HPDE6-E6E7 (cell line): ENCODE results near the gene PRKG1.
"Not testable (repeated sequence)": the region's sequence is repeated elsewhere in the genome, so short reads cannot be mapped to it uniquely, and the experiment has no call there.

Experiments
- DNase-seq: peaks from one replicate; pipeline ENCODE4 v3.0.0; 2011; ENCODE audit warnings: missing footprints; ENCODE audit errors: extremely low spot score

Gene PRKG1

DNA sequence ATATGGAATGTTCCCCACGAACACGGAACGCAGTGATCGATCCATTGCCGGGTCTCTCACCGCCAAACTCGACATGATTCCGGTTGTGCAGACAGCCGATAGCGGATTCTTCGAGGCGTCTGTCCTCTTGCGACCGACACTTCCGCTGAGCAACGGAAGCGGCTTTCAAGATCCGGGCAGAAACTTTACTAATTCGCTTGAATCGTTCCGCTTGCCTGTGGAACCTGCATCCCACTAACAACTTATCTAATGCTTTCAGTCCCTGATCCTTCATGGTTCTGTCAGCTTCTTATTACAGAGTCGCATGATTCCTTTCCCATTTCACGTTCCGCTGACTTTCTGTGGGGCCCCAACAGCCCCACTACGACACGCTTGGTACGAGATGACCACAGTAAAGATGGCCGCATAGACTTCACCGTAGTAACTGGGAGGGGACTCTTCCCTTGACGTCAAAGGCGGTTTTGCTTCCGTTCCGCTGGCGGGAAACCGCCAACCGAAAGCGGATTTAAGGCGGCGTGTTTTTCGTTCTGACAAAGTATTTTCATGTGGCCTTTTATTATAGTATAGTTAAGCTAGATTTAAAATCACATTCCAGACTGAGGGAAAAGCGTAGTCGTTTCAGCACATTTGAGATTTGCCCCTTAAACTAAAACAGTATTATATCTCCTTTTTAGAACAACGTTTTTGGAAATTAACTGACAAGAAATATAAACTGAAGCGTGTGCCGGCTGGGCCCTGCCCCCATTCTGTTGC lies 625.4 kb downstream of the PRKG1 start, which contains the start of gene CSTF2T:
CSTF2T (minus strand) TSS at position 121 of the 753 bp plus-strand sequence; CDS start at position 75, 46 bp downstream.
- DNase-seq: peak; percentile 52

DNA sequence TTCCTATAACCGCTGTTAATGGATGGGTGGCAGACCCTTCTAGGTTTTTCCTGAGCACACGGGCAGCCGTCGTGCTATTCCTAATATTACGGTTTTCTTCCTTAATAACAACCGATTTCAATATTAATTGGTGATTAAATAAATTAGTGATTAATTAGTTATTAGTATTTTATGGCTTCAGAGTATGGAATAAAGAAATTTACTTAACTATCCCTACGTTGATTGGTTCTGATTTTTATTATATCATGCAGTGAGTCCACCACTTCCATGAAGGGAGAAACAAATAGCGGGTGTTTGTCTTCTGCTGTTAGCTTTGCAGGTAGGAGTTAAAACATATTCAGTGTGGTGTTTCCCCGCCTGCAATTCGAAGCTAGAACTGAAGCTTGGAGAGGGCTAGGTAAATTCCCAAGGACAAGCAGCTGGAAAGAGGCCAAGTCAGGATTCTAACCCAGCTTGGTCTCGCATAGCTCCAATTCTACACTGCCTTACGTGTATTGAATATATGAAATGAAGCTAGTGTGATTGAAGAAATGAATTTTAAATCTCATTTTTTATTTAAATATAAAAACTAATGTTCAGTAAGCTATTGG lies 626.0 kb downstream of the PRKG1 start:
- DNase-seq: no peak

GRCh38 chr10:51705774-51706173 lies 631.5 kb downstream of the PRKG1 start:
- DNase-seq: no peak

GRCh38 chr10:51706225-51706624 lies 631.9 kb downstream of the PRKG1 start:
- no peak for DNase-seq

- DNase-seq: no peak
Observed at GRCh38 chr10:51707392-51707791, 633.1 kb downstream of the PRKG1 start.

GRCh38 chr10:51707821-51708424 lies 633.6 kb downstream of the PRKG1 start:
- no peak for DNase-seq

DNA sequence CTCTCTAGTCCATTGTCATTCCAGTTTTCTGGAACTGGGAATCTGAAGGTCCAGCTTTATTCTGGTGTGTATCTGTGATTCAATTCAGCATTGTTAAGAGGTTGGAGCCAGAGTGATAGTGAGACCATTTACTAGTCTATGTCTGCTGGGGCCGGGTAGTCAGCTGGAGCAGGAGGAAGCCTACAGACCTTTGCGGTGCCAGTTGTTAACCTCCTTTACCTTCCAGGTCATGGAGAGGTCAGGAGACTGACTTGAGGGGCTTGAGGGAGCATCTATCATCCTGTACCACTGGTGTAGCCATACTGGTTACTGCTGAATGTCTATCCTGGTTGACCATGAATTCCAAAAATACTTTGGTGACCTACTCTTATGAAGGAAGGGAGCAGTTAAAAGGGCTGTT lies 634.3 kb downstream of the PRKG1 start:
- DNase-seq: no peak

GRCh38 chr10:51709324-51709972 lies 635.2 kb downstream of the PRKG1 start:
- DNase-seq: no peak

- no peak for DNase-seq
Observed at GRCh38 chr10:51711519-51711891, 637.2 kb downstream of the PRKG1 start.

- DNase-seq: no peak
Observed at GRCh38 chr10:51716981-51717380, 642.7 kb downstream of the PRKG1 start.

DNA sequence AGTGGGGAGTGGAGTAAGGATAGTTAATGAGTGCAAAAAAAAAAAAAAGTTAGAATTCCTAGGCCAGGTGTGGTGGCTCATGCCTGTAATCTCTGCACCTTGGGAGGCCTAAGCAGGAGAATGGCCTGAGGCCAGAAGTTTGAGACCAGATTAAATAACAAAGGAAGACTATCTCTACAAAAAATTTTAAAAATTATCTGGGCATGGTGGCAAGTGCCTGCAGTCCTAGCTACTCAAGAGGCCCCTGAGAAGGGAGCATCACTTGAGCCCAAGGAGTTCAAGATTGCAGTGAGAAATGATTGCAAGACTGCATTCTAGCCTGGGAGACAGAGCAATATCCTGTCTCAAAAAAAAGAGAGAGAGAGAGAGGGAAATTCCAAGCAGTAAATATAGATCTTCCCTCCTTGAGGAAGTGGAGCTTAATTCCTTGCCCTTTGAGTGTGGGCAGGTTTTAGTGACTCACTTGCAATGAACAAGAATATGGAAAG lies 644.6 kb downstream of the PRKG1 start:
- DNase-seq: peak; percentile 10

DNA sequence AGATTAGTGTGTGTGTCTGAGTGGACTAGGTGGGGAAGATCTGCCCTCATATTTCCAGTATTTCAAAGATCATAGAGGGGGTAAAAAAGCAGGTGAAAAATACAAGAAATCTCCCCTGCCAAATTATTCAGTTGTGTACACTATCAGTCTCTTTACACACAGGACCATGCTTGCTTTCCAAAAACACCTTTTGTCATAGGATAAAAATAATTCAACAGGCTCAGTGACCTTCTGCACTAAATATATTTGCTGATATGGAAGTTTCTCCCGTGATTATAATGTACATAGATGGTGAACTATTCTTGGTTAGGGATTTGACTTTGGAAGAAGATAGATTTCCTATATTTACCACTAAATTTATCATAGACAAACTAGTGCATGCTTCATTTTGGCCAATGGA lies 649.8 kb downstream of the PRKG1 start:
- no peak for DNase-seq

DNA sequence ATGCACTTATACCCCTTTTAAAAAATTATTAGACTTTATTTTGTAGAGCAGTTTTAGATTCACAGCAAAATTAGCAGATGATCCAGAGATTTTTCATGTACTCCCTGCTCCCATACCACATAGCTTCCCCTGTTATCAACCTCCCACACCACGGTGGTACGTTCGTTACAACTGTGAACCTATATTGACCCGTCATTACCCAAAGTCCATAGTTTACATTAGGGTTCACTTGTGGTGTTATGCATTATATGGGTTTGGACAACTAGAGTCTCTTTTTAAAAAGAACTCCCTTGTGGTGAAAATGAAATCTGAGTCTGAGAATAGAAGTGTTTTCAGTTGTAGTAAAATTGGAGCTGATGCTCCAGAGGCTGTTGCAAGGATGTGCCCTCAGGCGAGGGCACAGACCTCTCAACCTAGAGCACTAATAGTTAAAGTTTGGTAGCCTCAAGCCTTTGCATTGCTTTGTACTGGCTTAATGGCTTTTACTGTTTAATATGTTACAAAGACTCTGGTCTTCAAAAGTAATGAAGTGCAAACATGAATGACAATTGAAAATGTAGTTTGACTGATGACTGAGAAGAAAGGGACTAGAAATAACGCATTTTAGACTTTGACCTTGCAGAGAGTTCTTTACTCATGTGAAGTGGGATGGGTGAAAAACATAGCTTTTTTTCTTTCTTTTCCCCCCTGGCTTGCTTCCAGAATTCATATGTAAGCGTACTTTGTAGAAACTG lies 655.7 kb downstream of the PRKG1 start:
- DNase-seq: no peak

GRCh38 chr10:51733057-51733456 lies 658.8 kb downstream of the PRKG1 start:
- DNase-seq: no peak

- no peak for DNase-seq
Observed at GRCh38 chr10:51743146-51743545, 668.9 kb downstream of the PRKG1 start.

- no peak for DNase-seq
Observed at GRCh38 chr10:51744235-51745000, 670.1 kb downstream of the PRKG1 start.

- DNase-seq: no peak
Observed at GRCh38 chr10:51745397-51745796, 671.1 kb downstream of the PRKG1 start.

DNA sequence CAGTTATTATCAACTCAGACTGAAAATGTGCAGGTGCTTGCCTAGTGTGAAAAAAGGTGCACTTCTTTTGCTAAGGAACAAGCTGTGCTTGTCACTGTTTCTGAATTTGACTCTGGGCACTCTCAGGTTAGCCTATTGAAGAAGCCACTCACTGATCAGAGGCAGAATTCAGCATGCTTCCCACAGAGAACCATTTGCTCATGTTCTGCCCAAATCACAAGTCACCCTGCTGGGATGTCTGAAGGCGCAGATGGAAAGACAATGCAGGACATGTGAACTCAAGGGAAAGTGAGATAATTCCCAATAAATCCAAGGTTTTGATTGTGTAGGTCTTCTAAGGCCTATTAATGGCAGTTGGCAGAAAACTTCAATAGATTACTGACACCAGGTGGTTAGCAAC lies 672.9 kb downstream of the PRKG1 start:
- DNase-seq: no peak

DNA sequence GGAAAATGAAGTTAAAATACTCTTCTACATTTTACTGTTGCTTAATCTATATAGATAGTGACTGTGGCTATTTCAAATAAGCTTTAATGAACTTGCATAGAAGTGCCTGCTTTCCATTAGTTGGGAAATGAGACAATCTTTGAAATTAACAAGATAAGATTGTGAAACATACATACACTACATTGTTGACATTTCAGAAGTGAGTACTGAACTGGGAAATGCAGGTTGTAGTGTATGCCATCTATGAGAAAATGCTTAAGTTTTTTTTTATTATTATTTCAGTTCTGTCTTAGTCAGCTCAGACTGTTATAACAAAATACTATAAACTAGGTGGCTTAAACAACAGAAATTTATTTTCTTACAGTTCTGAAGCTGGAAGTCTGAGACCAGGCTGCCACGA lies 674.7 kb downstream of the PRKG1 start:
- DNase-seq: no peak

- DNase-seq: no peak
Observed at GRCh38 chr10:51758366-51758765, 684.1 kb downstream of the PRKG1 start.

DNA sequence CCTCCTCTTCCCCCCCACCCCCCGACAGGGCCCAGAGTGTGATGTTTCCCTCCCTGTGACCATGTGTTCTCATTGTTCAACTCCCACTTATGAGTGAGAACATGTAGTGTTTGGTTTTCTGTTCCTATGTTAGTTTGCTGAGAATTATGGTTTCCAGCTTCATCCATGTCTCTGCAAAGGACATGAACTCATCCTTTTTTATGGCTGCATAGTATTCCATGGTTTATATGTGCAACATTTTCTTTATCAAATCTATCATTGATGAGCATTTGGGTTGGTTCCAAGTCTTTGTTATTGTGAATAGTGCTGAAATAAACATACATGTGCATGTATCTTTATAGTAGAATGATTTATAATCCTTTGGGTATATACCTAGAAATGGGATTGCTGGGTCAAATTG lies 684.6 kb downstream of the PRKG1 start:
- DNase-seq: not testable (repeated sequence)
